ENCODE measurements around the gene TDRD3. TPM values are rescaled to one million over a fixed set of nuclear protein-coding genes. Genes with fewer than 3 reads are reported as not detected.

TDRD3 gene
- total RNA-seq, 1 donor from 2014 or later, result 10.7 TPM

GRCh38 chr13:60619461-60619860 lies 222.4 kb downstream of the TDRD3 start:
- Mint-ChIP-seq H3K36me3 (ENCODE audit: low read depth, unreplicated experiment) (no peaks in the 10 kb centered on the region), H3K27me3 (ENCODE audit: low read depth, unreplicated experiment) (no peaks in the 10 kb centered on the region), H3K9me3 (ENCODE audit: unreplicated experiment) (no peaks in the 10 kb centered on the region), H3K4me1 (ENCODE audit: low read depth, unreplicated experiment) (peaks cover 17% of the 10 kb centered on the region), H3K27ac (ENCODE audit: unreplicated experiment) (no peak overlapping the region), H3K4me3 (ENCODE audit: unreplicated experiment) (no peak overlapping the region)
- Histone ChIP-seq H3K9ac (ENCODE audit: low read length) (no peak overlapping the region), H3K27ac (ENCODE audit: low read depth, low read length) (no peak overlapping the region), H4K20me1 (ENCODE audit: insufficient read depth, low read length) (no peaks in the 10 kb centered on the region), H3K27me3 (ENCODE audit: insufficient read depth, low read length) (peaks cover 5% of the 10 kb centered on the region), H3K4me1 (ENCODE audit: insufficient read depth, low read length) (no peaks in the 10 kb centered on the region), H2AFZ (ENCODE audit: low read depth, low read length) (no peak overlapping the region), H3K79me2 (ENCODE audit: insufficient read depth, low read length) (no peaks in the 10 kb centered on the region), H3K4me3 (ENCODE audit: insufficient read depth, low read depth, low read length) (no peak overlapping the region), H3K9me3 (ENCODE audit: insufficient read depth, low read depth, low read length) (no peaks in the 10 kb centered on the region), H3K36me3 (ENCODE audit: insufficient read depth, low read length) (no peaks in the 10 kb centered on the region), H3K4me2 (ENCODE audit: low read length) (no peak overlapping the region)
- no peak for TF ChIP-seq CTCF (IDR thresholded peaks at IDR 0.05; ENCODE audit: insufficient read depth, low read depth, low read length)
- no peak for TF ChIP-seq EZH2 (IDR thresholded peaks at IDR 0.05; ENCODE audit: insufficient read depth, low read length)
- FAIRE-seq (no peak), DNase-seq (ENCODE audit: low read depth) (no peak)

GRCh38 chr13:60620611-60621395 lies 223.8 kb downstream of the TDRD3 start:
- FAIRE-seq (no peak), DNase-seq (ENCODE audit: low read depth) (peak; percentile 44)
- no peaks in the 10 kb centered on the region for H3K79me2 ChIP-seq (ENCODE audit: insufficient read depth, low read length)
- H3K4me2 ChIP-seq (ENCODE audit: low read length), result no peak overlapping the region
- no peak overlapping the region for H3K4me3 ChIP-seq (ENCODE audit: insufficient read depth, low read depth, low read length)
- H3K4me1 Mint-ChIP-seq (ENCODE audit: low read depth, unreplicated experiment), result peaks cover 17% of the 10 kb centered on the region
- H3K27me3 ChIP-seq (ENCODE audit: insufficient read depth, low read length), result peaks cover 6% of the 10 kb centered on the region
- H3K27ac Mint-ChIP-seq (ENCODE audit: unreplicated experiment), result peak overlapping the region; percentile 82
- H3K27ac ChIP-seq (ENCODE audit: low read depth, low read length), result no peak overlapping the region
- no peaks in the 10 kb centered on the region for H4K20me1 ChIP-seq (ENCODE audit: insufficient read depth, low read length)
- H3K4me3 Mint-ChIP-seq (ENCODE audit: unreplicated experiment), result no peak overlapping the region
- peaks cover 8% of the 10 kb centered on the region for H3K27me3 Mint-ChIP-seq (ENCODE audit: low read depth, unreplicated experiment)
- H3K9me3 Mint-ChIP-seq (ENCODE audit: unreplicated experiment), result no peaks in the 10 kb centered on the region
- no peaks in the 10 kb centered on the region for H3K9me3 ChIP-seq (ENCODE audit: insufficient read depth, low read depth, low read length)
- no peak for TF ChIP-seq EZH2 (IDR thresholded peaks at IDR 0.05; ENCODE audit: insufficient read depth, low read length)
- no peak for TF ChIP-seq CTCF (IDR thresholded peaks at IDR 0.05; ENCODE audit: insufficient read depth, low read depth, low read length)
- H3K4me1 ChIP-seq (ENCODE audit: insufficient read depth, low read length), result no peaks in the 10 kb centered on the region
- H3K36me3 Mint-ChIP-seq (ENCODE audit: low read depth, unreplicated experiment), result no peaks in the 10 kb centered on the region
- no peak overlapping the region for H2AFZ ChIP-seq (ENCODE audit: low read depth, low read length)
- no peaks in the 10 kb centered on the region for H3K36me3 ChIP-seq (ENCODE audit: insufficient read depth, low read length)
- H3K9ac ChIP-seq (ENCODE audit: low read length), result no peak overlapping the region

- Mint-ChIP-seq H3K9me3 (ENCODE audit: unreplicated experiment) (no peaks in the 10 kb centered on the region), H3K27me3 (ENCODE audit: low read depth, unreplicated experiment) (peaks cover 8% of the 10 kb centered on the region), H3K4me1 (ENCODE audit: low read depth, unreplicated experiment) (peaks cover 17% of the 10 kb centered on the region), H3K36me3 (ENCODE audit: low read depth, unreplicated experiment) (no peaks in the 10 kb centered on the region), H3K27ac (ENCODE audit: unreplicated experiment) (no peak overlapping the region), H3K4me3 (ENCODE audit: unreplicated experiment) (no peak overlapping the region)
- no peaks in the 10 kb centered on the region for H3K79me2 ChIP-seq (ENCODE audit: insufficient read depth, low read length)
- no peak overlapping the region for H3K4me3 ChIP-seq (ENCODE audit: insufficient read depth, low read depth, low read length)
- no peaks in the 10 kb centered on the region for H3K4me1 ChIP-seq (ENCODE audit: insufficient read depth, low read length)
- no peaks in the 10 kb centered on the region for H3K36me3 ChIP-seq (ENCODE audit: insufficient read depth, low read length)
- FAIRE-seq (no peak), DNase-seq (ENCODE audit: low read depth) (no peak)
- no peak overlapping the region for H3K4me2 ChIP-seq (ENCODE audit: low read length)
- no peak overlapping the region for H3K27ac ChIP-seq (ENCODE audit: low read depth, low read length)
- no peaks in the 10 kb centered on the region for H4K20me1 ChIP-seq (ENCODE audit: insufficient read depth, low read length)
- TF ChIP-seq EZH2 (IDR thresholded peaks at IDR 0.05; ENCODE audit: insufficient read depth, low read length) (no peak), CTCF (IDR thresholded peaks at IDR 0.05; ENCODE audit: insufficient read depth, low read depth, low read length) (no peak)
- H3K9me3 ChIP-seq (ENCODE audit: insufficient read depth, low read depth, low read length), result no peaks in the 10 kb centered on the region
- peaks cover 2% of the 10 kb centered on the region for H3K27me3 ChIP-seq (ENCODE audit: insufficient read depth, low read length)
- H3K9ac ChIP-seq (ENCODE audit: low read length), result no peak overlapping the region
- no peak overlapping the region for H2AFZ ChIP-seq (ENCODE audit: low read depth, low read length)
These were observed 226.1 kb downstream of the TDRD3 start for GRCh38 chr13:60623151-60623550.
